H9 (cell line): ENCODE measurements around the gene STAB2. TPM values are rescaled to one million over a fixed set of nuclear protein-coding genes. Genes with fewer than 3 reads are reported as not detected.
A peak's percentile ranks its signal among the peaks of the same experiment; 100 is the strongest.

ENCODE experiments used
- DNase-seq: peaks from one replicate; pipeline ENCODE4 v3.0.0-alpha.2; 2017
- H2AFZ ChIP-seq: one replicate; pipeline ENCODE4 v1.6.1; 2013; ENCODE audit warnings: mild to moderate bottlenecking, low read length, control low read depth, moderate library complexity
- H2AK5ac ChIP-seq: 2 replicates; pipeline ENCODE4 v1.6.1; 2013; ENCODE audit warnings: low read length, control low read depth, mixed read lengths; ENCODE audit not compliant: insufficient read length
- H2BK120ac ChIP-seq: one replicate; pipeline ENCODE4 v1.6.1; 2013; ENCODE audit warnings: low read depth, mild to moderate bottlenecking, low read length, control low read depth, inconsistent platforms; ENCODE audit not compliant: poor library complexity, severe bottlenecking
- H2BK12ac ChIP-seq: 2 replicates; pipeline ENCODE4 v1.6.1; 2013; ENCODE audit warnings: low read length, control low read depth, mixed read lengths, low read depth; ENCODE audit not compliant: insufficient read length
- H2BK15ac ChIP-seq: 2 replicates; pipeline ENCODE4 v1.6.1; 2013; ENCODE audit warnings: low read depth, low read length, control low read depth
- H2BK20ac ChIP-seq: one replicate; pipeline ENCODE4 v1.6.1; 2013; ENCODE audit warnings: low read depth, mild to moderate bottlenecking, low read length, control low read depth, inconsistent platforms; ENCODE audit not compliant: poor library complexity, severe bottlenecking
- H2BK5ac ChIP-seq: 2 replicates; pipeline ENCODE4 v1.6.1; 2013; ENCODE audit warnings: low read length, control low read depth, mixed read lengths; ENCODE audit not compliant: insufficient read length
- H3K14ac ChIP-seq: 2 replicates; pipeline ENCODE4 v1.6.1; 2013; ENCODE audit warnings: low read length, control low read depth; ENCODE audit not compliant: insufficient read depth
- H3K18ac ChIP-seq: 2 replicates; pipeline ENCODE4 v1.6.1; 2013; ENCODE audit warnings: low read depth, mild to moderate bottlenecking, mixed read lengths, low read length, control low read depth; ENCODE audit not compliant: insufficient read length
- H3K23ac ChIP-seq: 2 replicates; pipeline ENCODE4 v1.6.1; 2013; ENCODE audit warnings: low read length, control low read depth, mixed read lengths, low read depth; ENCODE audit not compliant: insufficient read length
- H3K23me2 ChIP-seq: 2 replicates; pipeline ENCODE4 v1.6.1; 2013; ENCODE audit warnings: low read depth, mild to moderate bottlenecking, mixed read lengths, low read length, control low read depth; ENCODE audit not compliant: insufficient read length, poor library complexity, severe bottlenecking
- H3K27ac ChIP-seq: 2 replicates; pipeline ENCODE4 v1.5.1; 2013; ENCODE audit warnings: low read length, control low read depth, mixed read lengths, low read depth; ENCODE audit not compliant: insufficient read length
- H3K27me3 ChIP-seq: 2 replicates; pipeline ENCODE4 v1.6.1; 2013; ENCODE audit warnings: low read length, control low read depth, inconsistent platforms; ENCODE audit not compliant: insufficient read depth
- H3K4ac ChIP-seq: 2 replicates; pipeline ENCODE4 v1.6.1; 2013; ENCODE audit warnings: low read depth, mild to moderate bottlenecking, control low read depth, inconsistent platforms, low read length, moderate library complexity
- H3K4me1 ChIP-seq: 2 replicates; pipeline ENCODE4 v1.6.1; 2013; ENCODE audit warnings: low read length, control low read depth, inconsistent platforms; ENCODE audit not compliant: insufficient read depth
- H3K4me2 ChIP-seq: 2 replicates; pipeline ENCODE4 v1.6.1; 2013; ENCODE audit warnings: low read length, control low read depth, mixed read lengths; ENCODE audit not compliant: insufficient read length, insufficient read depth
- H3K56ac ChIP-seq: 2 replicates; pipeline ENCODE4 v1.6.1; 2013; ENCODE audit warnings: low read depth, mild to moderate bottlenecking, mixed read lengths, low read length, control low read depth; ENCODE audit not compliant: insufficient read length
- H3K79me1 ChIP-seq: 2 replicates; pipeline ENCODE4 v1.6.1; 2013; ENCODE audit warnings: low read depth, mild to moderate bottlenecking, moderate library complexity, low read length, control low read depth, inconsistent platforms; ENCODE audit not compliant: insufficient read depth, poor library complexity, severe bottlenecking
- H3K79me2 ChIP-seq: 2 replicates; pipeline ENCODE4 v1.6.1; 2013; ENCODE audit warnings: low read length, control low read depth, inconsistent platforms; ENCODE audit not compliant: insufficient read depth
- H3K9ac ChIP-seq: 2 replicates; pipeline ENCODE4 v1.6.1; 2013; ENCODE audit warnings: low read length, control low read depth, mixed read lengths; ENCODE audit not compliant: insufficient read length; ENCODE audit errors: extremely low read depth
- H3K9me3 ChIP-seq: one replicate; pipeline ENCODE4 v1.6.1; 2013; ENCODE audit warnings: low read depth, low read length, inconsistent platforms; ENCODE audit not compliant: control insufficient read depth
- H3T11ph ChIP-seq: one replicate; pipeline ENCODE4 v1.6.1; 2013; ENCODE audit warnings: mild to moderate bottlenecking, low read length, control low read depth, inconsistent platforms
- H4K20me1 ChIP-seq: one replicate; pipeline ENCODE4 v1.6.1; 2013; ENCODE audit not compliant: control insufficient read depth, insufficient read length, insufficient read depth
- H4K5ac ChIP-seq: 2 replicates; pipeline ENCODE4 v1.6.1; 2013; ENCODE audit warnings: low read depth, mild to moderate bottlenecking, mixed read lengths, low read length, control low read depth; ENCODE audit not compliant: insufficient read length
- H4K8ac ChIP-seq: replicated peaks from 2 replicates; pipeline ENCODE4 v1.6.1; 2013; ENCODE audit warnings: low read length, control low read depth, mixed read lengths, low read depth; ENCODE audit not compliant: insufficient read length
- H4K91ac ChIP-seq: 2 replicates; pipeline ENCODE4 v1.6.1; 2013; ENCODE audit warnings: low read depth, mild to moderate bottlenecking, moderate library complexity, mixed read lengths, low read length, control low read depth; ENCODE audit not compliant: insufficient read length
- H3K27ac Mint-ChIP-seq, 3 experiments: 2 replicates in 2 of 3; 3 replicates in 1 of 3; pipeline ENCODE4 v1.8.0; 2020 to 2021; ENCODE audit warnings: mixed read lengths in 3 of 3, mild to moderate bottlenecking in 1 of 3, moderate library complexity in 1 of 3
- H3K27me3 Mint-ChIP-seq: 2 replicates; pipeline ENCODE4 v1.8.0; 2021; ENCODE audit warnings: low read depth, mild to moderate bottlenecking, moderate library complexity, mixed read lengths
- H3K36me3 Mint-ChIP-seq, 3 experiments: 2 replicates in 2 of 3; 3 replicates in 1 of 3; pipeline ENCODE4 v1.8.0; 2020 to 2021; ENCODE audit warnings: low read depth in 3 of 3, mixed read lengths in 3 of 3; ENCODE audit not compliant: insufficient read depth in 1 of 3
- H3K4me1 Mint-ChIP-seq, 2 experiments: 2 replicates each; pipeline ENCODE4 v1.8.0; 2020; ENCODE audit warnings: mixed read lengths in 2 of 2
- H3K4me3 Mint-ChIP-seq, 2 experiments: 2 replicates in 1 of 2; 3 replicates in 1 of 2; pipeline ENCODE4 v1.8.0; 2020 to 2021; ENCODE audit warnings: mild to moderate bottlenecking in 2 of 2, mixed read lengths in 2 of 2, moderate library complexity in 1 of 2
- H3K9me3 Mint-ChIP-seq, 2 experiments: 2 replicates in 1 of 2; 3 replicates in 1 of 2; pipeline ENCODE4 v1.8.0; 2020; ENCODE audit warnings: mild to moderate bottlenecking in 2 of 2, mixed read lengths in 2 of 2, moderate library complexity in 1 of 2
- WGBS: extraction: QIAGEN DNeasy Blood & Tissue Kit; methylation state at CpG from one replicate; pipeline ENCODE4 v1.1.7; 2013; ENCODE audit warnings: missing lambda C conversion rate, low lambda C conversion rate, mixed read lengths; ENCODE audit not compliant: insufficient read length; ENCODE audit errors: extremely low coverage; 5-methylcytosine and 5-hydroxymethylcytosine counted together
- total RNA-seq: library from RNA; stranded (reverse); gene quantifications from 2 replicates; pipeline ENCODE4 v1.2.1, GENCODE V29; 2021
- TF ChIP-seq, protein P1 (sequence below): fragments of 200-600 bp; sonication (generic); conservative IDR thresholded peaks from 3 replicates; pipeline ENCODE4 v1.8.0; 2021; ENCODE audit warnings: antibody characterized with exemption, mild to moderate bottlenecking

STAB2 gene
- total RNA-seq, 1 experiment from 2014 or later, result 0.02 TPM

DNA sequence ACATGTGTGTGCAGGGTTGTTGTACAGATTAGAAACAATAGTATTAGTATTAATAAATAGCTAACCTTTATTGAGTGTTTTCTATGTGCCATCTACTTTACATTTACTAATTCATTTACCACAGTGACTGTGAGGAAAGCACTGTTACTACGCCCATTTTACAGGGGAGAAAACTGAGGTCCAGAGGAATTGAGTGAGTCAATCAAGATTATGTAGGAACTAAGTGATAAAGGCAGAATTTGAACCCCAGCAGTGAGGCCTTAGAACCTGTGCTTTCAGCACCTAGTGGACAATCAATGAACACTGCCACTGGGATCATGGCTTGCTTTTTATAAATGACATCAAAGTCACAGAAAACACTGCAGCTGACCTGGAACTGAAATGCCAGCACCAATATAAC is 225.7 kb downstream of the STAB2 start:
- no peak overlapping the region for H3K4me3 Mint-ChIP-seq
- H3K27ac ChIP-seq, result no peak overlapping the region
- H4K8ac ChIP-seq, result no peak overlapping the region
- H3T11ph ChIP-seq, result no peak overlapping the region
- peaks cover 3% of the 10 kb centered on the region for H3K79me1 ChIP-seq
- no peaks in the 10 kb centered on the region for H3K79me2 ChIP-seq
- no peaks in the 10 kb centered on the region for H3K9me3 ChIP-seq
- WGBS, result no CpG with 5 or more reads among the region's 1 CpG
- H4K20me1 ChIP-seq, result no peaks in the 10 kb centered on the region
- no peak overlapping the region for H4K91ac ChIP-seq
- H3K23me2 ChIP-seq, result no peaks in the 10 kb centered on the region
- no peak for DNase-seq
- H3K23ac ChIP-seq, result no peak overlapping the region
- H2BK20ac ChIP-seq, result no peak overlapping the region
- H3K56ac ChIP-seq, result no peak overlapping the region
- H2BK5ac ChIP-seq, result no peak overlapping the region
- no peak overlapping the region for H3K9ac ChIP-seq
- no peak overlapping the region for H2BK12ac ChIP-seq
- H3K27me3 ChIP-seq, result no peaks in the 10 kb centered on the region
- TF ChIP-seq, protein P1, sequence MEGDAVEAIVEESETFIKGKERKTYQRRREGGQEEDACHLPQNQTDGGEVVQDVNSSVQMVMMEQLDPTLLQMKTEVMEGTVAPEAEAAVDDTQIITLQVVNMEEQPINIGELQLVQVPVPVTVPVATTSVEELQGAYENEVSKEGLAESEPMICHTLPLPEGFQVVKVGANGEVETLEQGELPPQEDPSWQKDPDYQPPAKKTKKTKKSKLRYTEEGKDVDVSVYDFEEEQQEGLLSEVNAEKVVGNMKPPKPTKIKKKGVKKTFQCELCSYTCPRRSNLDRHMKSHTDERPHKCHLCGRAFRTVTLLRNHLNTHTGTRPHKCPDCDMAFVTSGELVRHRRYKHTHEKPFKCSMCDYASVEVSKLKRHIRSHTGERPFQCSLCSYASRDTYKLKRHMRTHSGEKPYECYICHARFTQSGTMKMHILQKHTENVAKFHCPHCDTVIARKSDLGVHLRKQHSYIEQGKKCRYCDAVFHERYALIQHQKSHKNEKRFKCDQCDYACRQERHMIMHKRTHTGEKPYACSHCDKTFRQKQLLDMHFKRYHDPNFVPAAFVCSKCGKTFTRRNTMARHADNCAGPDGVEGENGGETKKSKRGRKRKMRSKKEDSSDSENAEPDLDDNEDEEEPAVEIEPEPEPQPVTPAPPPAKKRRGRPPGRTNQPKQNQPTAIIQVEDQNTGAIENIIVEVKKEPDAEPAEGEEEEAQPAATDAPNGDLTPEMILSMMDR, result peak; percentile 34; the same call in 1 of the 3 replicates
- H3K9me3 Mint-ChIP-seq, result no peaks in the 10 kb centered on the region
- H2AFZ ChIP-seq, result no peak overlapping the region
- no peak overlapping the region for H3K18ac ChIP-seq
- H4K5ac ChIP-seq, result no peak overlapping the region
- no peak overlapping the region for H2BK120ac ChIP-seq
- no peak overlapping the region for H3K14ac ChIP-seq
- H2BK15ac ChIP-seq, result no peak overlapping the region
- H2AK5ac ChIP-seq, result no peak overlapping the region
- H3K27ac Mint-ChIP-seq, result no peak overlapping the region
- H3K4ac ChIP-seq, result no peak overlapping the region
- 0 out of 4 replicates have a peak, but pooled peaks cover 0 to 1% of the 10 kb centered on the region in 2 experiments for H3K4me1 Mint-ChIP-seq
- no peak overlapping the region for H3K4me2 ChIP-seq
- H3K27me3 Mint-ChIP-seq, result no peaks in the 10 kb centered on the region
- no peaks in the 10 kb centered on the region for H3K4me1 ChIP-seq
- peaks cover 2 to 36% (median 14%) of the 10 kb centered on the region in 3 experiments; a peak in 5 of 7 replicates for H3K36me3 Mint-ChIP-seq
